GM12891 (cell line): Measurements from ENCODE around the gene ERP44.

Experiments used
- POLR2A ChIP-seq: IDR thresholded peaks from 2 replicates; pipeline ENCODE4 v1.6.1; 2011; ENCODE audit warnings: low read depth, low read length, control low read depth
- POLR2AphosphoS5 ChIP-seq: IDR thresholded peaks from 2 replicates; pipeline ENCODE4 v1.6.1; 2011; ENCODE audit warnings: low read depth, low read length, control low read depth
- POU2F2 ChIP-seq: IDR thresholded peaks from 2 replicates; pipeline ENCODE4 v1.6.1; 2011; ENCODE audit warnings: low read depth, mild to moderate bottlenecking, control low read depth, low read length, moderate library complexity
- SPI1 ChIP-seq: IDR thresholded peaks from 2 replicates; pipeline ENCODE4 v1.6.1; 2011; ENCODE audit warnings: low read depth, low read length, control low read depth
- TAF1 ChIP-seq: IDR thresholded peaks from 2 replicates; pipeline ENCODE4 v1.6.1; 2011; ENCODE audit warnings: low read depth, low read length, control low read depth

DNA sequence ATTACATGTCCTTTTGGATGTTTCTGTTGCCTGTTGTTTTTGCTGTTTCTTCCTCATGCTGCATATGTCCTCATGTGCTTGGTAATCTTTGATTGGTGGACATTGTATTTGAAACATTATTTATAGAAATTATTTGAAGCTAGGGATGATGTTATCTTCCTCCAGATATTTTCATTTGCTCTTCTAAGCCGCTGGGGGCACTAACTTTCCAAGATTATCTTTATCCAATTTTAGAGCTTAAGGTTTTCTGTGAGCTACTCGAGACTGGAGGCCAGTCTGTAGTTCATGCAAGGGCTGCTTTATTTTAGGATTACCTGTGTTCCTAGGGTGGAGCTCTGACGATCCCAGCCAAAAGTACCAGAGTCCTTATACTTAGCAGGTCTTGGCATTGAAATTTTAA, 151.4 kb downstream of the ERP44 start:
- TF ChIP-seq POLR2AphosphoS5 (no peak), TAF1 (no peak), POLR2A (no peak), POU2F2 (no peak), SPI1 (no peak)
